ENCODE results near the gene IZUMO1. TPM values are rescaled to one million over a fixed set of nuclear protein-coding genes. Genes with fewer than 3 reads are reported as not detected.

The IZUMO1 gene
- total and polyA plus RNA-seq, 2 of the 8 experiments (the other 6 are each of a cell fraction or from before 2014, with no cell fraction given): 0.33 to 1.8 TPM

- H3K27me3 ChIP-seq (replicated peaks in 1 of 4; ENCODE audit: control insufficient read depth in 3 of 4, extremely low read depth in 1 of 4, insufficient read depth in 3 of 4, low read length in 3 of 4): no peaks in the 10 kb centered on the region
- H4K91ac ChIP-seq (replicated peaks; ENCODE audit: insufficient read length, low read length): no peak overlapping the region
- H3K4me1 ChIP-seq (replicated peaks in 1 of 4; ENCODE audit: control insufficient read depth in 3 of 4, insufficient read depth in 4 of 4, low read length in 3 of 4): peaks cover 0 to 5% (median 1%) of the 10 kb centered on the region in 4 experiments; a peak in 4 of 7 replicates
- CTCF ChIA-PET (ENCODE audit: partially characterized antibody): interaction anchor here (1.5 to 9.4 kb wide), 3 partner anchors 14 to 90 kb away, joined by 5 to 42 read pairs (median 9); no protein-coding TSS in a partner anchor
- H3K9me3 ChIP-seq (ENCODE audit: insufficient read depth in 2 of 2, low read depth in 1 of 2, low read length in 1 of 2): no peaks in the 10 kb centered on the region
- H4K20me1 ChIP-seq (replicated peaks in 1 of 2; ENCODE audit: control insufficient read depth in 1 of 2, insufficient read depth in 2 of 2, low read length in 2 of 2): no peaks in the 10 kb centered on the region
- FAIRE-seq: no peak
- no peak overlapping the region for H3K23ac ChIP-seq (ENCODE audit: insufficient read length)
- H3K79me2 ChIP-seq (ENCODE audit: control insufficient read depth in 1 of 2, insufficient read depth in 2 of 2, low read length in 2 of 2): no peaks in the 10 kb centered on the region
- no peak overlapping the region for H3K27ac ChIP-seq (ENCODE audit: low read depth, low read length)
- peaks cover 2% of the 10 kb centered on the region; the same call in 1 of the 2 replicates for H3K79me1 ChIP-seq (ENCODE audit: low read depth, low read length)
- H3K9ac ChIP-seq (replicated peaks in 1 of 4; ENCODE audit: extremely low read depth in 1 of 4, low read depth in 3 of 4, low read length in 3 of 4): no peak overlapping the region
- POLR2A ChIA-PET (ENCODE audit: partially characterized antibody): interaction anchor here (1.8 to 3.5 kb wide), 2 partner anchors 24 to 30 kb away, joined by 4 to 16 read pairs; no protein-coding TSS in a partner anchor
- H2BK12ac ChIP-seq (ENCODE audit: low read depth, low read length): peak overlapping the region; percentile 29; the same call in 1 of the 2 replicates
- H3K4ac ChIP-seq (replicated peaks; ENCODE audit: insufficient read length, low read depth, low read length): no peak overlapping the region
- peaks cover 8% of the 10 kb centered on the region; the same call in 1 of the 2 replicates for H3K23me2 ChIP-seq (ENCODE audit: low read depth, low read length)
- no peak overlapping the region for H3K18ac ChIP-seq (ENCODE audit: extremely low read depth, low read length)
- no peak overlapping the region for H2AK5ac ChIP-seq (ENCODE audit: low read depth, low read length)
- WGBS, 2 experiments (ENCODE audit: extremely low coverage in 1 of 2, insufficient coverage in 1 of 2, insufficient read length in 1 of 2, insufficient replicate concordance in 2 of 2, low coverage in 1 of 2, low lambda C conversion rate in 2 of 2, missing lambda C conversion rate in 1 of 2): 97% methylated on average over 3 of the region's 4 CpGs; no CpG with 5 or more reads in 1 of the 2 experiments
- no peak overlapping the region for H3K14ac ChIP-seq (ENCODE audit: insufficient read length)
- H2AFZ ChIP-seq (ENCODE audit: low read length): no peak overlapping the region
- DNase-seq (ENCODE audit: low read depth in 1 of 2, low spot score in 2 of 2): no peak
- H2BK120ac ChIP-seq (replicated peaks; ENCODE audit: low read depth, low read length): no peak overlapping the region
- H2BK5ac ChIP-seq (ENCODE audit: low read depth, low read length): no peak overlapping the region
- no peak overlapping the region for H3K4me3 ChIP-seq (ENCODE audit: extremely low read depth in 1 of 4, insufficient read depth in 2 of 4, low read depth in 3 of 4, low read length in 4 of 4)
- H4K8ac ChIP-seq (ENCODE audit: extremely low read depth, insufficient read depth, low read length): no peak overlapping the region
- no peak overlapping the region for H3K4me2 ChIP-seq (ENCODE audit: insufficient read depth in 1 of 2, low read depth in 2 of 2, low read length in 2 of 2)
- H3K56ac ChIP-seq (replicated peaks; ENCODE audit: insufficient read length, low read depth, low read length): no peak overlapping the region
- H3K36me3 ChIP-seq (ENCODE audit: control insufficient read depth in 2 of 4, insufficient read depth in 4 of 4, low read length in 3 of 4): no peaks in the 10 kb centered on the region
- H4K5ac ChIP-seq (ENCODE audit: insufficient read length, low read depth, low read length): no peak overlapping the region
- H2BK15ac ChIP-seq (ENCODE audit: low read length): no peak overlapping the region
- H2BK20ac ChIP-seq (ENCODE audit: low read length): no peak overlapping the region
- TF ChIP-seq BACH1 (IDR thresholded peaks at IDR 0.05; ENCODE audit: low read length) (no peak), CTBP2 (IDR thresholded peaks at IDR 0.05; ENCODE audit: borderline replicate concordance, insufficient read depth, insufficient read length, low read length) (no peak), EZH2 (IDR thresholded peaks at IDR 0.05; ENCODE audit: low read depth, low read length, severe bottlenecking) (no peak), NANOG (IDR thresholded peaks at IDR 0.05; ENCODE audit: insufficient read depth, low read depth, low read length, poor library complexity, severe bottlenecking) (no peak), CBX8 (IDR thresholded peaks at IDR 0.05; ENCODE audit: borderline replicate concordance, low read depth, low read length) (no peak), RXRA (IDR thresholded peaks at IDR 0.05; ENCODE audit: insufficient read depth, low read depth, low read length) (no peak), EP300 (IDR thresholded peaks at IDR 0.05; ENCODE audit: borderline replicate concordance in 1 of 2, low read depth in 2 of 2, low read length in 2 of 2) (no peak), RAD21 (IDR thresholded peaks at IDR 0.05 in 1 of 2, conservative IDR thresholded peaks at IDR 0.05 in 1 of 2; ENCODE audit: low read depth in 2 of 2, low read length in 2 of 2) (no peak), JUND (IDR thresholded peaks at IDR 0.05; ENCODE audit: low read length) (no peak), HDAC2 (IDR thresholded peaks at IDR 0.05; ENCODE audit: borderline replicate concordance in 1 of 2, low read depth in 2 of 2, low read length in 2 of 2) (no peak), PHF8 (conservative IDR thresholded peaks at IDR 0.05; ENCODE audit: low read depth, low read length) (no peak), KDM5A (IDR thresholded peaks at IDR 0.05; ENCODE audit: low read length) (no peak)
Observed at GRCh38 chr19:48698046-48698445, 48.7 kb downstream of the IZUMO1 start.
